SIG-M5 (cell line): ENCODE measurements around the gene PCP4.

Experiments
- DNase-seq: peaks from one replicate; lab custom pipeline; 2025; lab: John Stamatoyannopoulos, UW

PCP4 gene

GRCh38 chr21:39972976-39973770, 105.9 kb downstream of the PCP4 start:
- DNase-seq, result no peak

GRCh38 chr21:39976800-39977199, 109.6 kb downstream of the PCP4 start:
- no peak for DNase-seq
